Spleen (tissue), 11 donors: ENCODE measurements around the gene IDNK. TPM values are rescaled to one million over a fixed set of nuclear protein-coding genes. Genes with fewer than 3 reads are reported as not detected.

Experiments used
- DNase-seq: peaks from one replicate; pipeline ENCODE4 v3.0.0-alpha.2; 2020
- H3K27ac ChIP-seq, 8 donors: fragments of 200-600 bp; sonication (generic) in 7 of 8; 1 replicate in 4 of 8; 2 replicates in 4 of 8; pipeline versions ENCODE4 v1.5.0 to v1.8.0; 2016 to 2021; ENCODE audit warnings: inconsistent platforms in 4 of 8, mild to moderate bottlenecking in 4 of 8, moderate library complexity in 1 of 8
- H3K27me3 ChIP-seq, 7 donors: fragments of 200-600 bp; sonication (generic) in 6 of 7; replicated peaks in 1 of 7; 1 replicate in 4 of 7; 2 replicates in 3 of 7; pipeline versions ENCODE4 v1.5.0 to v1.8.0; 2016 to 2021; ENCODE audit warnings: inconsistent platforms in 3 of 7, mild to moderate bottlenecking in 1 of 7
- H3K36me3 ChIP-seq, 6 donors: fragments of 200-600 bp; sonication (generic) in 5 of 6; 1 replicate in 4 of 6; 2 replicates in 2 of 6; pipeline versions ENCODE4 v1.5.0 to v1.8.0; 2016 to 2021; ENCODE audit warnings: inconsistent platforms in 2 of 6
- H3K4me1 ChIP-seq, 6 donors: fragments of 200-600 bp; sonication (generic) in 5 of 6; 1 replicate in 3 of 6; 2 replicates in 3 of 6; pipeline versions ENCODE4 v1.5.0 to v1.8.0; 2016 to 2021; ENCODE audit warnings: inconsistent platforms in 3 of 6
- H3K4me3 ChIP-seq, 8 donors: fragments of 200-600 bp; sonication (generic) in 7 of 8; 1 replicate in 4 of 8; 2 replicates in 4 of 8; pipeline versions ENCODE4 v1.5.0 to v1.8.0; 2016 to 2021; ENCODE audit warnings: inconsistent platforms in 4 of 8, mild to moderate bottlenecking in 4 of 8, moderate library complexity in 2 of 8
- H3K9me3 ChIP-seq, 8 donors: fragments of 200-600 bp; sonication (generic) in 7 of 8; 1 replicate in 4 of 8; 2 replicates in 4 of 8; pipeline versions ENCODE4 v1.5.0 to v1.8.0; 2016 to 2021; ENCODE audit warnings: inconsistent platforms in 4 of 8
- POLR2A ChIP-seq, 3 donors: fragments of 450-650 bp; IDR thresholded peaks; one replicate each; pipeline ENCODE4 v1.5.1; 2017; ENCODE audit warnings: antibody characterized with exemption in 3 of 3, mild to moderate bottlenecking in 1 of 3
- POLR2AphosphoS5 ChIP-seq, 3 donors: sonication (generic); formaldehyde crosslinking; IDR thresholded peaks; one replicate each; pipeline ENCODE4 v1.5.1; 2017; ENCODE audit warnings: antibody characterized with exemption in 3 of 3
- WGBS, 5 donors: extraction: QIAGEN DNeasy Blood & Tissue Kit in 3 of 5; methylation state at CpG; one replicate each; pipeline versions ENCODE4 v1.1.5 to v1.1.7; 2013 to 2018; 5-methylcytosine and 5-hydroxymethylcytosine counted together
- intact Hi-C: fragments of 100-400 bp; cut with DNase I; formaldehyde crosslinking; loops from one replicate; pipeline ENCODE4 v1.15.0; 2023; ENCODE audit warnings: low total_unique reads
- polyA plus RNA-seq, 3 donors: library from polyadenylated mRNA; stranded (reverse); fragments of 200-250 nt; gene quantifications; one replicate each; pipeline ENCODE4 v1.2.1, GENCODE V29; 2013
- total RNA-seq, 7 donors: library from RNA; depleted of rRNA in 3 of 7; stranded (reverse); fragments of >200 nt in 3 of 7; fragmentation: NEBNext Ultra II Directional in 4 of 7; extraction: Animal tissue kit (Norgen Biotek cat#: 25700) in 4 of 7; gene quantifications; one replicate each; pipeline versions ENCODE4 v1.1.0 to v1.2.1, GENCODE V29; 2016 to 2021
- TF ChIP-seq, protein P1 (sequence below), 11 experiments: fragments of 200-600 bp in 7 of 11; fragments of 450-650 bp in 4 of 11; sonication (generic) in 4 of 11; IDR thresholded peaks in 8 of 11; conservative IDR thresholded peaks in 3 of 11; 1 replicate in 7 of 11; 2 replicates in 4 of 11; pipeline versions ENCODE4 v1.4.0 to v1.8.0; 2016 to 2021; ENCODE audit warnings: antibody characterized with exemption in 11 of 11, inconsistent platforms in 4 of 11, mild to moderate bottlenecking in 1 of 11
- donor health status: healthy with polysubstance abuse.
- donor health status: DM: no; HTN: no; CAD: no; lungs with moderate emphysema.
- donor health status: DM: no; HTN: no; CAD: no.
- donor health status: Bipolar disorder and iron deficiency.
- donor health status: healthy.
- donor health status: DM: no; HTN: no; CAD: no.
- donor health status: DM: yes; HTN: yes; CAD: no.

Gene IDNK
- total and polyA plus RNA-seq, 10 donors: 3.5 to 14.8 (median 9.0) TPM

DNA sequence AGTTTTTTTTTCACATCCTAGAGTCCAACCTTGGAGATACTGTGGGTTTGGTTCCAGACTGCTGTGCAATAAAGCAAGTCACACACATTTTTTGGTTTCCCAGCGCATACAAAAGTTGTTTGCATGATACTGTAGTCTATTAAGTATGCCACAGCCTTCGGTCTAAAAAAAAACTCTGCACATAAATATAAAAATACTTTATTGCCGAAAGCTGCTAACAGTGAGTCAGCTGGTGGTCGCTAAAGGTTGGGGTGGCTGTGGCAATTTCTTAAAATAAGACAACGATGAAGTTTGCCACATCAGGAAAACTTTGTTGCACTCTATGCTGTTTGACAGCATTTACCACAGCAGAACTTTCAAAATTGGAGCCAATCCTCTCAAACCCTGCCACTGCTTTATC, 47.4 kb downstream of the IDNK start:
- no peak for DNase-seq
- Histone ChIP-seq H3K9me3 (no peaks in the 10 kb centered on the region), H3K4me3 (no peak overlapping the region), H3K27ac (no peak overlapping the region), H3K27me3 (no peaks in the 10 kb centered on the region), H3K4me1 (peaks cover 6 to 21% (median 9%) of the 10 kb centered on the region in 6 donors), H3K36me3 (peaks cover 0 to 100% (median 40%) of the 10 kb centered on the region in 6 donors)
- 86 to 94% (median 89%) methylated on average over 5 of the region's 5 CpGs for WGBS, 5 donors
- TF ChIP-seq POLR2AphosphoS5 (IDR thresholded peaks at IDR 0.05) (no peak), POLR2A (IDR thresholded peaks at IDR 0.05) (no peak)
- TF ChIP-seq, protein P1, sequence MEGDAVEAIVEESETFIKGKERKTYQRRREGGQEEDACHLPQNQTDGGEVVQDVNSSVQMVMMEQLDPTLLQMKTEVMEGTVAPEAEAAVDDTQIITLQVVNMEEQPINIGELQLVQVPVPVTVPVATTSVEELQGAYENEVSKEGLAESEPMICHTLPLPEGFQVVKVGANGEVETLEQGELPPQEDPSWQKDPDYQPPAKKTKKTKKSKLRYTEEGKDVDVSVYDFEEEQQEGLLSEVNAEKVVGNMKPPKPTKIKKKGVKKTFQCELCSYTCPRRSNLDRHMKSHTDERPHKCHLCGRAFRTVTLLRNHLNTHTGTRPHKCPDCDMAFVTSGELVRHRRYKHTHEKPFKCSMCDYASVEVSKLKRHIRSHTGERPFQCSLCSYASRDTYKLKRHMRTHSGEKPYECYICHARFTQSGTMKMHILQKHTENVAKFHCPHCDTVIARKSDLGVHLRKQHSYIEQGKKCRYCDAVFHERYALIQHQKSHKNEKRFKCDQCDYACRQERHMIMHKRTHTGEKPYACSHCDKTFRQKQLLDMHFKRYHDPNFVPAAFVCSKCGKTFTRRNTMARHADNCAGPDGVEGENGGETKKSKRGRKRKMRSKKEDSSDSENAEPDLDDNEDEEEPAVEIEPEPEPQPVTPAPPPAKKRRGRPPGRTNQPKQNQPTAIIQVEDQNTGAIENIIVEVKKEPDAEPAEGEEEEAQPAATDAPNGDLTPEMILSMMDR (IDR thresholded peaks at IDR 0.05 in 8 of 11, conservative IDR thresholded peaks at IDR 0.05 in 3 of 11): no peak
- intact Hi-C loops: no loop called here

- 65 to 77% (median 70%) methylated on average over 1 of the region's 1 CpG for WGBS, 5 donors
- no peaks in the 10 kb centered on the region for H3K27me3 ChIP-seq
- H3K27ac ChIP-seq: no peak overlapping the region
- no peak overlapping the region for H3K4me3 ChIP-seq
- H3K36me3 ChIP-seq: peaks cover 0 to 100% (median 49%) of the 10 kb centered on the region in 6 donors
- peaks cover 0 to 10% (median under 1%) of the 10 kb centered on the region in 6 donors for H3K4me1 ChIP-seq
- no peak for TF ChIP-seq POLR2AphosphoS5 (IDR thresholded peaks at IDR 0.05)
- no peak for TF ChIP-seq POLR2A (IDR thresholded peaks at IDR 0.05)
- TF ChIP-seq, protein P1 (IDR thresholded peaks at IDR 0.05 in 8 of 11, conservative IDR thresholded peaks at IDR 0.05 in 3 of 11): no peak
- intact Hi-C loops: no loop called here
- no peak for DNase-seq
- H3K9me3 ChIP-seq: no peaks in the 10 kb centered on the region
These were observed 48.5 kb downstream of the IDNK start for GRCh38 chr9:83671451-83671850.

- Histone ChIP-seq H3K9me3 (no peaks in the 10 kb centered on the region), H3K4me3 (no peak overlapping the region), H3K4me1 (no peaks in the 10 kb centered on the region), H3K27me3 (no peaks in the 10 kb centered on the region), H3K27ac (no peak overlapping the region), H3K36me3 (peaks cover 0 to 100% (median 75%) of the 10 kb centered on the region in 6 donors)
- 88 to 100% (median 91%) methylated on average over 1 of the region's 1 CpG for WGBS, 5 donors
- no peak for DNase-seq
- intact Hi-C loops: no loop called here
- TF ChIP-seq, protein P1 (IDR thresholded peaks at IDR 0.05 in 8 of 11, conservative IDR thresholded peaks at IDR 0.05 in 3 of 11): no peak
- TF ChIP-seq POLR2AphosphoS5 (IDR thresholded peaks at IDR 0.05) (no peak), POLR2A (IDR thresholded peaks at IDR 0.05) (no peak)
These were observed 52.5 kb downstream of the IDNK start for GRCh38 chr9:83675466-83675865.

DNA sequence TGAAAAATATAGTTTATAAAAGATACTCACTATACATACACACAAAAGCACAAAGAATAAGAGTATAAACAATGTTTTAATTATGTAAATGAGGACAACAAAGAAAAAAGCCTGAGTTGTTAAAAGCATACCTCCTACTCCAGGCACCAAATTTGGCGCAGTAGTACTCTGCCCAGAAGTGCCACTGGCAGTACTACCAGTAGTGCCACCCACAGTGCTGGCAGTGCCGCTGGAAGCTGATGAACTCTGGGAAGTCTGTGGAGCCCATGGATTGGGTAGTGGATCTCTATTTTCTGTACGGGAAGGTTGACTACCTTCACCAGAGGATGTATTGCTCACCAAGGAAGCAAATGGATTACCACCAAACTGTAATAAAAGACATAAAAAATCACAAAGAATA, 54.7 kb downstream of the IDNK start:
- DNase-seq: no peak
- Histone ChIP-seq H3K4me3 (no peak overlapping the region), H3K4me1 (peaks cover 0 to 12% (median 0%) of the 10 kb centered on the region in 6 donors), H3K27me3 (no peaks in the 10 kb centered on the region), H3K9me3 (no peaks in the 10 kb centered on the region), H3K36me3 (peaks cover 0 to 100% (median 73%) of the 10 kb centered on the region in 6 donors), H3K27ac (no peak overlapping the region)
- no peak for TF ChIP-seq POLR2AphosphoS5 (IDR thresholded peaks at IDR 0.05)
- TF ChIP-seq, protein P1 (IDR thresholded peaks at IDR 0.05 in 8 of 11, conservative IDR thresholded peaks at IDR 0.05 in 3 of 11): no peak
- no peak for TF ChIP-seq POLR2A (IDR thresholded peaks at IDR 0.05)
- WGBS, 5 donors: 95 to 98% (median 97%) methylated on average over 3 of the region's 3 CpGs
- intact Hi-C loops: no loop called here
